ENCODE data around the gene ACVR1.

The ACVR1 gene

GRCh38 chr2:157871415-157871814 lies 4.7 kb downstream of the ACVR1 start:
- Histone ChIP-seq H3K27me3 (ENCODE audit: low read depth, low read length) (no peaks in the 10 kb centered on the region), H3K36me3 (ENCODE audit: control insufficient read depth in 1 of 2, insufficient read depth in 2 of 2, low read length in 2 of 2) (no peaks in the 10 kb centered on the region), H3K4me3 (ENCODE audit: low read depth in 1 of 2, low read length in 2 of 2) (no peak overlapping the region), H3K27ac (ENCODE audit: low read length) (no peak overlapping the region), H3K9me3 (ENCODE audit: control insufficient read depth in 1 of 2, low read length in 2 of 2) (no peaks in the 10 kb centered on the region), H3K4me1 (ENCODE audit: control insufficient read depth in 1 of 2, insufficient read depth in 2 of 2, low read length in 2 of 2) (peaks cover 4 to 23% of the 10 kb centered on the region in 2 donors)

GRCh38 chr2:157868993-157869392 lies 7.1 kb downstream of the ACVR1 start:
- no peak overlapping the region for H3K4me3 ChIP-seq (ENCODE audit: low read depth in 1 of 2, low read length in 2 of 2)
- H3K9me3 ChIP-seq (ENCODE audit: control insufficient read depth in 1 of 2, low read length in 2 of 2) = no peaks in the 10 kb centered on the region
- no peaks in the 10 kb centered on the region for H3K27me3 ChIP-seq (ENCODE audit: low read depth, low read length)
- no peaks in the 10 kb centered on the region for H3K36me3 ChIP-seq (ENCODE audit: control insufficient read depth in 1 of 2, insufficient read depth in 2 of 2, low read length in 2 of 2)
- H3K27ac ChIP-seq (ENCODE audit: low read length) = no peak overlapping the region
- H3K4me1 ChIP-seq (ENCODE audit: control insufficient read depth in 1 of 2, insufficient read depth in 2 of 2, low read length in 2 of 2) = peaks cover 3 to 16% of the 10 kb centered on the region in 2 donors

GRCh38 chr2:157867703-157868102 lies 8.4 kb downstream of the ACVR1 start:
- Histone ChIP-seq H3K4me1 (ENCODE audit: control insufficient read depth in 1 of 2, insufficient read depth in 2 of 2, low read length in 2 of 2) (peaks cover 0 to 5% of the 10 kb centered on the region in 2 donors), H3K4me3 (ENCODE audit: low read depth in 1 of 2, low read length in 2 of 2) (no peak overlapping the region), H3K9me3 (ENCODE audit: control insufficient read depth in 1 of 2, low read length in 2 of 2) (no peaks in the 10 kb centered on the region)

GRCh38 chr2:157866666-157867642 lies 9.2 kb downstream of the ACVR1 start:
- Histone ChIP-seq H3K27me3 (ENCODE audit: low read depth, low read length) (no peaks in the 10 kb centered on the region), H3K4me1 (ENCODE audit: control insufficient read depth in 1 of 2, insufficient read depth in 2 of 2, low read length in 2 of 2) (peaks cover 0 to 5% of the 10 kb centered on the region in 2 donors)

More at GRCh38 chr2:157867703-157868102, 8.4 kb downstream of the ACVR1 start:
- no peak overlapping the region for H3K27ac ChIP-seq (ENCODE audit: low read length)
- H3K36me3 ChIP-seq (ENCODE audit: control insufficient read depth in 1 of 2, insufficient read depth in 2 of 2, low read length in 2 of 2) = no peaks in the 10 kb centered on the region
- no peaks in the 10 kb centered on the region for H3K27me3 ChIP-seq (ENCODE audit: low read depth, low read length)

GRCh38 chr2:157866202-157866601 lies 9.9 kb downstream of the ACVR1 start:
- no peaks in the 10 kb centered on the region for H3K36me3 ChIP-seq (ENCODE audit: control insufficient read depth in 1 of 2, insufficient read depth in 2 of 2, low read length in 2 of 2)
- H3K4me3 ChIP-seq (ENCODE audit: low read depth in 1 of 2, low read length in 2 of 2) = no peak overlapping the region
- H3K4me1 ChIP-seq (ENCODE audit: control insufficient read depth in 1 of 2, insufficient read depth in 2 of 2, low read length in 2 of 2) = peaks cover 0 to 5% of the 10 kb centered on the region in 2 donors
- no peaks in the 10 kb centered on the region for H3K27me3 ChIP-seq (ENCODE audit: low read depth, low read length)
- no peaks in the 10 kb centered on the region for H3K9me3 ChIP-seq (ENCODE audit: control insufficient read depth in 1 of 2, low read length in 2 of 2)
- H3K27ac ChIP-seq (ENCODE audit: low read length) = no peak overlapping the region

More at GRCh38 chr2:157866666-157867642, 9.2 kb downstream of the ACVR1 start:
- Histone ChIP-seq H3K36me3 (ENCODE audit: control insufficient read depth in 1 of 2, insufficient read depth in 2 of 2, low read length in 2 of 2) (no peaks in the 10 kb centered on the region), H3K4me3 (ENCODE audit: low read depth in 1 of 2, low read length in 2 of 2) (no peak overlapping the region), H3K27ac (ENCODE audit: low read length) (no peak overlapping the region), H3K9me3 (ENCODE audit: control insufficient read depth in 1 of 2, low read length in 2 of 2) (no peaks in the 10 kb centered on the region)

- no peak overlapping the region for H3K4me3 ChIP-seq (ENCODE audit: low read depth in 1 of 2, low read length in 2 of 2)
- no peaks in the 10 kb centered on the region for H3K27me3 ChIP-seq (ENCODE audit: low read depth, low read length)
- no peak overlapping the region for H3K27ac ChIP-seq (ENCODE audit: low read length)
- no peaks in the 10 kb centered on the region for H3K36me3 ChIP-seq (ENCODE audit: control insufficient read depth in 1 of 2, insufficient read depth in 2 of 2, low read length in 2 of 2)
- H3K9me3 ChIP-seq (ENCODE audit: control insufficient read depth in 1 of 2, low read length in 2 of 2) = no peaks in the 10 kb centered on the region
- H3K4me1 ChIP-seq (ENCODE audit: control insufficient read depth in 1 of 2, insufficient read depth in 2 of 2, low read length in 2 of 2) = peaks cover 0 to 5% of the 10 kb centered on the region in 2 donors
These were observed 11.2 kb downstream of the ACVR1 start for GRCh38 chr2:157864857-157865430.

GRCh38 chr2:157858846-157859245 lies 17.3 kb downstream of the ACVR1 start:
- Histone ChIP-seq H3K36me3 (ENCODE audit: control insufficient read depth in 1 of 2, insufficient read depth in 2 of 2, low read length in 2 of 2) (peaks cover 0 to 12% of the 10 kb centered on the region in 2 donors), H3K27me3 (ENCODE audit: low read depth, low read length) (no peaks in the 10 kb centered on the region), H3K4me3 (ENCODE audit: low read depth in 1 of 2, low read length in 2 of 2) (no peak overlapping the region), H3K9me3 (ENCODE audit: control insufficient read depth in 1 of 2, low read length in 2 of 2) (no peaks in the 10 kb centered on the region), H3K4me1 (ENCODE audit: control insufficient read depth in 1 of 2, insufficient read depth in 2 of 2, low read length in 2 of 2) (no peaks in the 10 kb centered on the region), H3K27ac (ENCODE audit: low read length) (no peak overlapping the region)

- H3K4me3 ChIP-seq (ENCODE audit: low read depth in 1 of 2, low read length in 2 of 2) = no peak overlapping the region
- peaks cover 0 to 12% of the 10 kb centered on the region in 2 donors for H3K36me3 ChIP-seq (ENCODE audit: control insufficient read depth in 1 of 2, insufficient read depth in 2 of 2, low read length in 2 of 2)
- H3K9me3 ChIP-seq (ENCODE audit: control insufficient read depth in 1 of 2, low read length in 2 of 2) = no peaks in the 10 kb centered on the region
- no peak overlapping the region for H3K27ac ChIP-seq (ENCODE audit: low read length)
- no peaks in the 10 kb centered on the region for H3K27me3 ChIP-seq (ENCODE audit: low read depth, low read length)
- no peaks in the 10 kb centered on the region for H3K4me1 ChIP-seq (ENCODE audit: control insufficient read depth in 1 of 2, insufficient read depth in 2 of 2, low read length in 2 of 2)
These were observed 18.2 kb downstream of the ACVR1 start for GRCh38 chr2:157857881-157858280.

GRCh38 chr2:157856187-157856515 lies 20.0 kb downstream of the ACVR1 start:
- no peaks in the 10 kb centered on the region for H3K27me3 ChIP-seq (ENCODE audit: low read depth, low read length)
- no peak overlapping the region for H3K4me3 ChIP-seq (ENCODE audit: low read depth in 1 of 2, low read length in 2 of 2)
- no peak overlapping the region for H3K27ac ChIP-seq (ENCODE audit: low read length)
- no peaks in the 10 kb centered on the region for H3K4me1 ChIP-seq (ENCODE audit: control insufficient read depth in 1 of 2, insufficient read depth in 2 of 2, low read length in 2 of 2)
- no peaks in the 10 kb centered on the region for H3K9me3 ChIP-seq (ENCODE audit: control insufficient read depth in 1 of 2, low read length in 2 of 2)
- peaks cover 0 to 12% of the 10 kb centered on the region in 2 donors for H3K36me3 ChIP-seq (ENCODE audit: control insufficient read depth in 1 of 2, insufficient read depth in 2 of 2, low read length in 2 of 2)

- H3K27ac ChIP-seq (ENCODE audit: low read length) = no peak overlapping the region
- H3K9me3 ChIP-seq (ENCODE audit: control insufficient read depth in 1 of 2, low read length in 2 of 2) = no peaks in the 10 kb centered on the region
- peaks cover 0 to 6% of the 10 kb centered on the region in 2 donors for H3K4me1 ChIP-seq (ENCODE audit: control insufficient read depth in 1 of 2, insufficient read depth in 2 of 2, low read length in 2 of 2)
- no peak overlapping the region for H3K4me3 ChIP-seq (ENCODE audit: low read depth in 1 of 2, low read length in 2 of 2)
- H3K27me3 ChIP-seq (ENCODE audit: low read depth, low read length) = no peaks in the 10 kb centered on the region
- H3K36me3 ChIP-seq (ENCODE audit: control insufficient read depth in 1 of 2, insufficient read depth in 2 of 2, low read length in 2 of 2) = peaks cover 0 to 12% of the 10 kb centered on the region in 2 donors
These were observed 22.3 kb downstream of the ACVR1 start for GRCh38 chr2:157853820-157854219.

- Histone ChIP-seq H3K27ac (ENCODE audit: low read length) (no peak overlapping the region), H3K9me3 (ENCODE audit: control insufficient read depth in 1 of 2, low read length in 2 of 2) (no peaks in the 10 kb centered on the region), H3K4me1 (ENCODE audit: control insufficient read depth in 1 of 2, insufficient read depth in 2 of 2, low read length in 2 of 2) (peaks cover 0 to 6% of the 10 kb centered on the region in 2 donors), H3K27me3 (ENCODE audit: low read depth, low read length) (no peaks in the 10 kb centered on the region), H3K36me3 (ENCODE audit: control insufficient read depth in 1 of 2, insufficient read depth in 2 of 2, low read length in 2 of 2) (peaks cover 0 to 12% of the 10 kb centered on the region in 2 donors), H3K4me3 (ENCODE audit: low read depth in 1 of 2, low read length in 2 of 2) (no peak overlapping the region)
These were observed 22.9 kb downstream of the ACVR1 start for GRCh38 chr2:157853211-157853610.

Data from muscle layer of duodenum (tissue), 2 donors.